ENCODE measurements around the gene PRKG1. TPM values are rescaled to one million over a fixed set of nuclear protein-coding genes. Genes with fewer than 3 reads are reported as not detected.

Gene PRKG1
- total RNA-seq, 1 donor from 2014 or later: 26.4 TPM

DNA sequence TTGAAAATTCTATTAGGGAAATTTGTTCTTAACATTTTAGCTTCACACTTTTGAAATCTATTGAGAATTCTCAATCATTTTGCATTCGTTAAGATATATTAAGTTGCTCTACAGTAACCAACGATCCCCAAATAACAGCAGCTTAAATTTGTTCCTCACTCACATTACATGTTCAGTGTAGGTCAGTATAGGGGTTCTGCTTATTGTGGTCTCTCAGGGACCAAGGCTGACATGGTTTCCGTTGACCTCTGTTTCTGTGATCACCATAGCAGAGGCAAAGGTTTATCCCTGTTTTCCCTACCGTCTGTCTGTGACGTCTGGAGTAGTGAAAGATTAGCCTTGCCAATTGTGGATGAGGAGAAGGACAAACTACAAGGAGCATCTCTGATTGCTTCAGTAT is 860.1 kb downstream of the PRKG1 start:
- H3K4me1 Mint-ChIP-seq: no peaks in the 10 kb centered on the region
- Histone ChIP-seq H4K20me1 (ENCODE audit: low read depth) (no peaks in the 10 kb centered on the region), H3K4me1 (peaks cover 6% of the 10 kb centered on the region), H3K9me3 (ENCODE audit: low read depth) (no peaks in the 10 kb centered on the region), H3K36me3 (no peaks in the 10 kb centered on the region), H3K4me3 (no peak overlapping the region), H3K27ac (no peak overlapping the region), H2AFZ (replicated peaks) (no peak overlapping the region), H3K27me3 (no peaks in the 10 kb centered on the region), H3K79me2 (ENCODE audit: low read depth) (no peaks in the 10 kb centered on the region), H3F3A (ENCODE audit: low read depth) (no peaks in the 10 kb centered on the region), H3K9ac (no peak overlapping the region), H3K4me2 (no peak overlapping the region)
- DNase-seq (ENCODE audit: low spot score): no peak
- no peaks in the 10 kb centered on the region for H3K9me3 Mint-ChIP-seq
- H3K27ac Mint-ChIP-seq: no peak overlapping the region
- H3K36me3 Mint-ChIP-seq: no peaks in the 10 kb centered on the region
- no peak overlapping the region for H3K4me3 Mint-ChIP-seq
- H3K27me3 Mint-ChIP-seq (ENCODE audit: insufficient read depth, low read depth): no peaks in the 10 kb centered on the region
- TF ChIP-seq EZH2phosphoT487 (IDR thresholded peaks at IDR 0.05): no peak
- no peak for TF ChIP-seq EZH2 (IDR thresholded peaks at IDR 0.05)

DNA sequence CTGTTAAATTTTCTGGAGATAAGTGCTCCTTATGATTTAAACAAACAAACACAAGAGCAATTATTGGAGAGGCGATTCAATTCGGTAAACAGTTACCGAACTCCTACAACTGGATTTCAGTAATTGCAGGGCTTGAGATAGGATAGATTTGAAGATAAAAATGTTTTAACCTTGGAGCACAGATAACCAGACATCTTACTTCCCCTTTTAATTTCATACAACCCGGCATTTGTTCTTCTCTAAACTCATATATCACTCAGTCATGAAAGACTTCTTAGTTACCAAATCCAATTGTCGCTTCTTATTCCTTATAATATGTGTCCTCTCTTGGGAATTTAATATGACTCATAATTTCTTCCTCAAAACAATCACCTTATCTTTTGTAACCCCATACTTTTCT is 861.1 kb downstream of the PRKG1 start:
- H3K27ac Mint-ChIP-seq: no peak overlapping the region
- Histone ChIP-seq H4K20me1 (ENCODE audit: low read depth) (no peaks in the 10 kb centered on the region), H2AFZ (replicated peaks) (no peak overlapping the region), H3K36me3 (no peaks in the 10 kb centered on the region), H3K4me3 (no peak overlapping the region), H3K27me3 (no peaks in the 10 kb centered on the region), H3F3A (ENCODE audit: low read depth) (no peaks in the 10 kb centered on the region), H3K4me1 (peaks cover 6% of the 10 kb centered on the region), H3K4me2 (no peak overlapping the region), H3K9me3 (ENCODE audit: low read depth) (no peaks in the 10 kb centered on the region), H3K9ac (no peak overlapping the region), H3K79me2 (ENCODE audit: low read depth) (no peaks in the 10 kb centered on the region), H3K27ac (no peak overlapping the region)
- TF ChIP-seq EZH2 (IDR thresholded peaks at IDR 0.05) (no peak), EZH2phosphoT487 (IDR thresholded peaks at IDR 0.05) (no peak), CTCF (IDR thresholded peaks at IDR 0.05) (no peak)
- no peak overlapping the region for H3K4me3 Mint-ChIP-seq
- no peak for DNase-seq (ENCODE audit: low spot score)
- H3K36me3 Mint-ChIP-seq: no peaks in the 10 kb centered on the region
- H3K4me1 Mint-ChIP-seq: no peaks in the 10 kb centered on the region
- H3K9me3 Mint-ChIP-seq: no peaks in the 10 kb centered on the region
- H3K27me3 Mint-ChIP-seq (ENCODE audit: insufficient read depth, low read depth): no peaks in the 10 kb centered on the region

DNA sequence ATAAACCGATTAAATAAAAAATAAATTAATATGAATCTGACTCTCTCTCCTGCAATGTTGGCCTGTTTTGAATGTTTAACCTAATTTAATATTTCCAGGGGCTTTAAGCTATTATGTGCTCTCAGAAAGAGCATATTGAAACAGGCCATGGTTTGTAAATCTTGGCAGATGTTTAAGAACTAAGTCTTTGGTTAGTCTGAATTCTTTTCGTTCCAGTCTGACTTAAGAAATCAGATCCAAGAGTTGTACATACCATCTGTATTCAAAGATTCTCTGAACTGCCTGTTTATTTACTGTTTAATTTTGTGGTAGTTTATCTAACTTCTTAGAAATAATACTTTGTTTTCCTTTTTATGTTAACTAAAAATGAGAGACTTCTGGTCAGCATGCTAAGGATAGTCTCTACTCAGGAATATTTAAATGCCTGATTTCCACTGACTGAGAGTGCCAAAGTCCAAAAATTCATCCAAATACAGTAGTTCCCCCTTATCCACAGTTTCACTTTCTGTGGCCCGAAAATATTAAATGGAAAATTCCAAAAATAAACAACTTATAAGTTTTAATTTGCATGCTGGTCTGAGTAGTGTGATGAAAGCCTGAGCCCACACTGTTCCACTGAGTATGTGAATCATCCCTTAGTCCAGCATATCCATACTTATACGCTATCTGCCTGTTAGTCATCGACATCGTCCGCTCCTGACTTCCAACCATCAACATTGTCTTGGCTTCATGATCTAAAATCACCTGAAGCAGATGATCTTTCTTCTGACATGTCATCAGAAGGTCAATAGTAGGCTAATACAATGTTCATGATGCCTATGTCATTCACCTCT is 863.2 kb downstream of the PRKG1 start:
- Mint-ChIP-seq H3K27ac (no peak overlapping the region), H3K4me3 (no peak overlapping the region), H3K36me3 (no peaks in the 10 kb centered on the region), H3K4me1 (no peaks in the 10 kb centered on the region), H3K27me3 (ENCODE audit: insufficient read depth, low read depth) (no peaks in the 10 kb centered on the region), H3K9me3 (no peaks in the 10 kb centered on the region)
- Histone ChIP-seq H2AFZ (replicated peaks) (no peak overlapping the region), H3K9ac (no peak overlapping the region), H3K4me3 (no peak overlapping the region), H3K27ac (no peak overlapping the region), H3K27me3 (no peaks in the 10 kb centered on the region), H3K4me2 (no peak overlapping the region), H3K4me1 (peaks cover 4% of the 10 kb centered on the region), H4K20me1 (ENCODE audit: low read depth) (no peaks in the 10 kb centered on the region), H3K79me2 (ENCODE audit: low read depth) (no peaks in the 10 kb centered on the region), H3K36me3 (no peaks in the 10 kb centered on the region), H3F3A (ENCODE audit: low read depth) (no peaks in the 10 kb centered on the region), H3K9me3 (ENCODE audit: low read depth) (no peaks in the 10 kb centered on the region)
- no peak for DNase-seq (ENCODE audit: low spot score)
- TF ChIP-seq CTCF (IDR thresholded peaks at IDR 0.05): no peak
- no peak for TF ChIP-seq EZH2 (IDR thresholded peaks at IDR 0.05)
- TF ChIP-seq EZH2phosphoT487 (IDR thresholded peaks at IDR 0.05): no peak

- Mint-ChIP-seq H3K27ac (no peak overlapping the region), H3K9me3 (peaks cover 7% of the 10 kb centered on the region), H3K4me1 (peaks cover 4% of the 10 kb centered on the region), H3K36me3 (no peaks in the 10 kb centered on the region), H3K27me3 (ENCODE audit: insufficient read depth, low read depth) (peaks cover 2% of the 10 kb centered on the region), H3K4me3 (no peak overlapping the region)
- no peaks in the 10 kb centered on the region for H3K9me3 ChIP-seq (ENCODE audit: low read depth)
- H3K79me2 ChIP-seq (ENCODE audit: low read depth): no peaks in the 10 kb centered on the region
- H3K4me2 ChIP-seq: no peak overlapping the region
- H3K4me1 ChIP-seq: peaks cover 56% of the 10 kb centered on the region
- peaks cover 45% of the 10 kb centered on the region for H3F3A ChIP-seq (ENCODE audit: low read depth)
- no peak overlapping the region for H3K4me3 ChIP-seq
- no peaks in the 10 kb centered on the region for H3K36me3 ChIP-seq
- DNase-seq (ENCODE audit: low spot score): no peak
- H2AFZ ChIP-seq (replicated peaks): no peak overlapping the region
- H3K9ac ChIP-seq: no peak overlapping the region
- H4K20me1 ChIP-seq (ENCODE audit: low read depth): no peaks in the 10 kb centered on the region
- TF ChIP-seq EZH2phosphoT487 (IDR thresholded peaks at IDR 0.05) (no peak), CTCF (IDR thresholded peaks at IDR 0.05) (no peak), EZH2 (IDR thresholded peaks at IDR 0.05) (no peak)
- no peak overlapping the region for H3K27ac ChIP-seq
- no peaks in the 10 kb centered on the region for H3K27me3 ChIP-seq
Measured at GRCh38 chr10:51950371-51950995, 876.2 kb downstream of the PRKG1 start.
